K562 (cell line): Measurements from ENCODE around the gene PDE6D. TPM values are rescaled to one million over a fixed set of nuclear protein-coding genes. Genes with fewer than 3 reads are reported as not detected.

ENCODE experiments used
- ATAC-seq: fragments of 200-7000 bp; cut with Tn5 transposase; 3 replicates; pipeline ENCODE4 v1.9.1; 2020; ENCODE audit warnings: moderate library complexity
- BruUV-seq: library from RNA; stranded (reverse); fragments of 400-500 nt; replicated peaks from 2 replicates; lab custom pipeline; 2021; lab: Mats Ljungman, UMichigan
- CTCF ChIA-PET: fragments of 300-600 bp; formaldehyde crosslinking; extraction: SDS; loops from one replicate; lab custom pipeline; 2021; ENCODE audit warnings: low intra/inter-chr PET ratio; lab: Yijun Ruan, JAX
- POLR2A ChIA-PET: fragments of 300-600, 350-650 bp; sonication (Branson Sonifier 250); formaldehyde crosslinking; extraction: SDS; loops from one replicate; lab custom pipeline; 2021; ENCODE audit warnings: antibody characterized with exemption, inconsistent platforms; lab: Yijun Ruan, JAX
- DNase-seq, 4 experiments: peaks; one replicate each; pipeline versions ENCODE4 v3.0.0 to v3.0.0-alpha.2; 2011 to 2018; ENCODE audit warnings: low spot score in 3 of 4, mixed read lengths in 3 of 4; ENCODE audit errors: extremely low read depth in 1 of 4
- FAIRE-seq: peaks from 2 replicates; lab custom pipeline; 2011; peaks lifted over from hg19 to GRCh38; lab: Jason Lieb, UNC
- H2AFZ ChIP-seq: 2 replicates; pipeline ENCODE4 v1.6.0; 2011; ENCODE audit warnings: low read depth, low read length, control low read depth, inconsistent platforms
- H3K27ac ChIP-seq: fragments of 200-600 bp; 3 replicates; pipeline ENCODE4 v1.8.0; 2011; ENCODE audit warnings: low read depth, mild to moderate bottlenecking, control low read depth, inconsistent platforms, low read length, moderate library complexity, mixed read lengths; ENCODE audit errors: extremely low read depth
- H3K27me3 ChIP-seq, 2 experiments: fragments of 300-600 bp in 1 of 2; 2 replicates in 1 of 2; 3 replicates in 1 of 2; pipeline versions ENCODE4 v1.6.0 to v1.8.0; 2011; ENCODE audit warnings: inconsistent platforms in 2 of 2, low read length in 2 of 2, mild to moderate bottlenecking in 1 of 2, mixed read lengths in 1 of 2, moderate library complexity in 1 of 2; ENCODE audit not compliant: control insufficient read depth in 2 of 2, insufficient read depth in 2 of 2
- H3K36me3 ChIP-seq: fragments of 300-600 bp; 3 replicates; pipeline ENCODE4 v1.8.0; 2011; ENCODE audit warnings: mild to moderate bottlenecking, low read length, inconsistent platforms; ENCODE audit not compliant: control insufficient read depth, insufficient read depth
- H3K4me1 ChIP-seq, 2 experiments: fragments of 200-600 bp in 1 of 2; replicated peaks in 1 of 2; 2 replicates in 1 of 2; 3 replicates in 1 of 2; pipeline versions ENCODE4 v1.5.1 to v1.8.0; 2011; ENCODE audit warnings: inconsistent platforms in 2 of 2, low read length in 2 of 2, mild to moderate bottlenecking in 1 of 2, mixed read lengths in 1 of 2, moderate library complexity in 1 of 2; ENCODE audit not compliant: control insufficient read depth in 2 of 2, insufficient read depth in 2 of 2
- H3K4me2 ChIP-seq: 2 replicates; pipeline ENCODE4 v1.6.1; 2011; ENCODE audit warnings: low read length, control low read depth, inconsistent platforms, mixed read lengths; ENCODE audit not compliant: insufficient read depth
- H3K4me3 ChIP-seq: fragments of 200-600 bp; sonication (generic), shearing (Covaris generic); 2 replicates; pipeline ENCODE4 v1.5.1; 2016; ENCODE audit warnings: control low read depth, inconsistent platforms
- H3K79me2 ChIP-seq: fragments of 200-600 bp; 3 replicates; pipeline ENCODE4 v1.8.0; 2011; ENCODE audit warnings: low read length, inconsistent platforms; ENCODE audit not compliant: control insufficient read depth, insufficient read depth
- H3K9ac ChIP-seq, 2 experiments: 2 replicates each; pipeline versions ENCODE4 v1.6.0 to v1.6.1; 2011; ENCODE audit warnings: low read depth in 2 of 2, low read length in 2 of 2, control low read depth in 1 of 2, inconsistent platforms in 1 of 2, mild to moderate bottlenecking in 1 of 2, mixed read lengths in 1 of 2; ENCODE audit not compliant: insufficient read depth in 1 of 2
- H3K9me1 ChIP-seq: one replicate; pipeline ENCODE4 v1.6.0; 2011; ENCODE audit warnings: inconsistent platforms, mild to moderate bottlenecking, low read length, moderate library complexity; ENCODE audit not compliant: control insufficient read depth, insufficient read depth
- H3K9me3 ChIP-seq: replicated peaks from 2 replicates; pipeline ENCODE4 v1.5.1; 2011; ENCODE audit warnings: low read depth, low read length, inconsistent platforms; ENCODE audit not compliant: control insufficient read depth, insufficient read depth
- H4K20me1 ChIP-seq: replicated peaks from 2 replicates; pipeline ENCODE4 v1.6.1; 2011; ENCODE audit warnings: low read length, inconsistent platforms, mixed read lengths; ENCODE audit not compliant: control insufficient read depth, insufficient read depth
- CAMTA2 ChIP-seq: fragments of 250-450 bp; sonication (Bioruptor Pico); conservative IDR thresholded peaks from 2 replicates; pipeline ENCODE4 v1.5.1; 2022
- HNRNPLL ChIP-seq: fragments of 200-400 bp; formaldehyde crosslinking; IDR thresholded peaks from 2 replicates; pipeline ENCODE4 v1.6.1; 2017; ENCODE audit warnings: low read length, low read depth, mild to moderate bottlenecking; ENCODE audit not compliant: poor library complexity, severe bottlenecking
- NFATC3 ChIP-seq: fragments of 450-650 bp; IDR thresholded peaks from 2 replicates; pipeline ENCODE4 v1.6.1; 2017; ENCODE audit warnings: mild to moderate bottlenecking
- POLR3A ChIP-seq: IDR thresholded peaks from 2 replicates; pipeline ENCODE4 v1.6.1; 2011; ENCODE audit warnings: borderline replicate concordance, mild to moderate bottlenecking, moderate library complexity; ENCODE audit not compliant: insufficient read length, insufficient read depth; ENCODE audit errors: extremely low read depth
- RAD21 ChIP-seq, 2 experiments: fragments of 250-450 bp in 1 of 2; fragments of 450-650 bp in 1 of 2; sonication (Bioruptor Pico) in 1 of 2; formaldehyde crosslinking in 1 of 2; IDR thresholded peaks in 1 of 2; conservative IDR thresholded peaks in 1 of 2; 2 replicates each; pipeline versions ENCODE4 v1.4.0 to v1.8.0; 2020 to 2022; ENCODE audit warnings: mild to moderate bottlenecking in 2 of 2, moderate library complexity in 1 of 2
- RFX1 ChIP-seq: fragments of 450-650 bp; IDR thresholded peaks from 2 replicates; pipeline ENCODE4 v1.6.1; 2016; ENCODE audit warnings: mild to moderate bottlenecking, moderate library complexity
- XRCC4 ChIP-seq: IDR thresholded peaks from one replicate; pipeline ENCODE4 v1.6.1; 2011; ENCODE audit not compliant: insufficient read depth, insufficient read length; ENCODE audit errors: extremely low read depth
- ZBTB9 ChIP-seq: fragments of 450-650 bp; formaldehyde crosslinking; IDR thresholded peaks from 2 replicates; pipeline ENCODE4 v1.4.0; 2020; ENCODE audit warnings: mild to moderate bottlenecking, moderate library complexity
- ZHX1 ChIP-seq: fragments of 150-350 bp; conservative IDR thresholded peaks from 2 replicates; pipeline ENCODE4 v1.6.1; 2014; ENCODE audit warnings: low read length
- ZNF263 ChIP-seq: sonication (generic); formaldehyde crosslinking; IDR thresholded peaks from 2 replicates; pipeline ENCODE4 v1.8.0; 2022; ENCODE audit warnings: mild to moderate bottlenecking, missing genetic modification reagents, borderline replicate concordance
- ZNF699 ChIP-seq: fragments of 250-450 bp; sonication (Bioruptor Pico); IDR thresholded peaks from 2 replicates; pipeline ENCODE4 v1.8.0; 2021; ENCODE audit warnings: mild to moderate bottlenecking, moderate library complexity; ENCODE audit not compliant: insufficient replicate concordance
- WGBS: fragments of 100-300 bp; shearing (Covaris generic); methylation state at CpG from one replicate; pipeline ENCODE4 v1.1.6; 2016; ENCODE audit warnings: low coverage, mixed read lengths; ENCODE audit not compliant: insufficient coverage; ENCODE audit errors: missing lambda C conversion rate; 5-methylcytosine and 5-hydroxymethylcytosine counted together
- in situ Hi-C: fragments of 300-500 bp; cut with MboI; formaldehyde crosslinking; loops from 4 replicates; pipeline ENCODE4 v1.15.0; 2018; ENCODE audit warnings: inconsistent platforms, mixed read lengths
- intact Hi-C: fragments of 100-400 bp; cut with micrococcal nuclease; formaldehyde crosslinking; loops from 2 replicates; pipeline ENCODE4 v1.14.2; 2022
- polyA plus RNA-seq, 8 experiments: library from polyadenylated mRNA; depleted of rRNA in 4 of 8; stranded (reverse) in 5 of 8; unstranded in 3 of 8; fragments of >200 nt; fragmentation: Nextera tagmentation in 2 of 8; fragmentation: Illumina TruSeq in 1 of 8; extraction: Ambion mirVana in 2 of 8; extraction: Trizol in 1 of 8; gene quantifications; 2 replicates each; pipeline versions ENCODE4 v1.2.1 to v1.2.3, GENCODE V29; 2011 to 2014; ENCODE audit warnings: inconsistent platforms in 1 of 8, missing spikeins in 1 of 8
- total RNA-seq, 7 experiments: library from RNA; depleted of rRNA in 6 of 7; stranded (reverse); fragments of >200 nt in 6 of 7; fragmentation: Illumina TruSeq in 2 of 7; extraction: Trizol in 2 of 7; gene quantifications; 2 replicates each; pipeline versions ENCODE4 v1.2.1 to v1.2.3, GENCODE V29; 2011 to 2021; ENCODE audit warnings: low replicate concordance in 1 of 7
- TF ChIP-seq, protein P1 (sequence below): fragments of 450-650 bp; IDR thresholded peaks from 2 replicates; pipeline ENCODE4 v1.6.1; 2018; ENCODE audit not compliant: partially characterized antibody

PDE6D gene
- total and polyA plus RNA-seq, 9 of the 15 experiments (the other 6 are each of a cell fraction or from before 2014, with no cell fraction given), result 0.65 to 11.6 (median 7.0) TPM

DNA sequence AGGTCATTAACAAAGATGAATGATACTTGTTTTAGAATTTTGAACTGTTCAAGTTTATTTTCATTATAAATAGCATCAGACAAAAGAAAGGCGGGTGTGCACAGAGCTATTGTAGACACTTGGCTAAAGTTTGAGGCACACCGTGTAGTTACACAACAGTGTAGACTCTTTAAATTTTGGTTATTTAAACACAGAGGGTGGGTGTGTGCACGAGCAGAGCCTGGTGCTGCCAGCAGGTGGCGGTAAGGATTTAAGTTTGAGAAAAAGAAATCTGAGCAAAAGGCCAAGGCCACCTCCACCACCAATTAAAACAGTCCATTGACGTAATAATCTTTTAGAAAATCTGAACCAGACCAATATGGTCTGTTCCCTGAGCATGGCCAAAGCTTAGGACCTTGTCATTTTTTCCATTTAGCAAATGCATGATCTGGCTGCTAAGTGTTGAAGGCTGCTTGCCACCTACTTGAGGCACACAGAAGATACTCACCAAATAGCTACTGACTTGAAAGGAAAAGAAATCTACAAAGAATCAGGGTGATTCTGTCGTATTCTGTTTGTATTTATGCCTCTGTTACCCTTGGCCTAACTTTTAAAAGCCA, 19.5 kb upstream of the PDE6D start:
- H3K4me2 ChIP-seq, result no peak overlapping the region
- ChIA-PET POLR2A (no interaction called here), CTCF (no interaction called here)
- H3K36me3 ChIP-seq, result peaks cover 54% of the 10 kb centered on the region; the same call in 2 of the 3 replicates
- no peak overlapping the region for H3K9ac ChIP-seq
- ATAC-seq (peak; percentile 80), FAIRE-seq (peak; percentile 59), DNase-seq (peak; percentile 33 to 45 (median 34))
- intact Hi-C loops (no loop called here), in situ Hi-C loops (no loop called here)
- 33% methylated on average over 5 of the region's 6 CpGs for WGBS
- H3K4me1 ChIP-seq, result no peaks in the 10 kb centered on the region
- H2AFZ ChIP-seq, result no peak overlapping the region
- no peaks in the 10 kb centered on the region for H3K9me3 ChIP-seq
- no peaks in the 10 kb centered on the region for H3K79me2 ChIP-seq
- no peak overlapping the region for H3K27ac ChIP-seq
- no peaks in the 10 kb centered on the region for H3K27me3 ChIP-seq
- H3K4me3 ChIP-seq, result no peak overlapping the region
- H3K9me1 ChIP-seq, result no peaks in the 10 kb centered on the region
- no peaks in the 10 kb centered on the region for H4K20me1 ChIP-seq
- no TSS peak for BruUV-seq
- TF ChIP-seq ZBTB9 (CRISPR knock-in tag) (no peak), CAMTA2 (CRISPR knock-in tag) (no peak), RAD21 (CRISPR knock-in tag; conservative IDR thresholded peaks at IDR 0.05 in 1 of 2, IDR thresholded peaks at IDR 0.05 in 1 of 2) (peak in 1 of 2 experiments; percentile 31; a peak in 2 of 4 replicates), RFX1 (no peak), ZNF263 (no peak), ZHX1 (no peak), ZNF699 (no peak), NFATC3 (no peak), XRCC4 (no peak), HNRNPLL (no peak), POLR3A (no peak)
- TF ChIP-seq, protein P1, sequence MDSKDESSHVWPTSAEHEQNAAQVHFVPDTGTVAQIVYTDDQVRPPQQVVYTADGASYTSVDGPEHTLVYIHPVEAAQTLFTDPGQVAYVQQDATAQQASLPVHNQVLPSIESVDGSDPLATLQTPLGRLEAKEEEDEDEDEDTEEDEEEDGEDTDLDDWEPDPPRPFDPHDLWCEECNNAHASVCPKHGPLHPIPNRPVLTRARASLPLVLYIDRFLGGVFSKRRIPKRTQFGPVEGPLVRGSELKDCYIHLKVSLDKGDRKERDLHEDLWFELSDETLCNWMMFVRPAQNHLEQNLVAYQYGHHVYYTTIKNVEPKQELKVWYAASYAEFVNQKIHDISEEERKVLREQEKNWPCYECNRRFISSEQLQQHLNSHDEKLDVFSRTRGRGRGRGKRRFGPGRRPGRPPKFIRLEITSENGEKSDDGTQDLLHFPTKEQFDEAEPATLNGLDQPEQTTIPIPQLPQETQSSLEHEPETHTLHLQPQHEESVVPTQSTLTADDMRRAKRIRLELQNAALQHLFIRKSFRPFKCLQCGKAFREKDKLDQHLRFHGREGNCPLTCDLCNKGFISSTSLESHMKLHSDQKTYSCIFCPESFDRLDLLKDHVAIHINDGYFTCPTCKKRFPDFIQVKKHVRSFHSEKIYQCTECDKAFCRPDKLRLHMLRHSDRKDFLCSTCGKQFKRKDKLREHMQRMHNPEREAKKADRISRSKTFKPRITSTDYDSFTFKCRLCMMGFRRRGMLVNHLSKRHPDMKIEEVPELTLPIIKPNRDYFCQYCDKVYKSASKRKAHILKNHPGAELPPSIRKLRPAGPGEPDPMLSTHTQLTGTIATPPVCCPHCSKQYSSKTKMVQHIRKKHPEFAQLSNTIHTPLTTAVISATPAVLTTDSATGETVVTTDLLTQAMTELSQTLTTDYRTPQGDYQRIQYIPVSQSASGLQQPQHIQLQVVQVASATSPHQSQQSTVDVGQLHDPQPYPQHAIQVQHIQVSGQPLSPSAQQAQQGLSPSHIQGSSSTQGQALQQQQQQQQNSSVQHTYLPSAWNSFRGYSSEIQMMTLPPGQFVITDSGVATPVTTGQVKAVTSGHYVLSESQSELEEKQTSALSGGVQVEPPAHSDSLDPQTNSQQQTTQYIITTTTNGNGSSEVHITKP, result no peak
